ENCODE results near the gene BMP4.

DNA sequence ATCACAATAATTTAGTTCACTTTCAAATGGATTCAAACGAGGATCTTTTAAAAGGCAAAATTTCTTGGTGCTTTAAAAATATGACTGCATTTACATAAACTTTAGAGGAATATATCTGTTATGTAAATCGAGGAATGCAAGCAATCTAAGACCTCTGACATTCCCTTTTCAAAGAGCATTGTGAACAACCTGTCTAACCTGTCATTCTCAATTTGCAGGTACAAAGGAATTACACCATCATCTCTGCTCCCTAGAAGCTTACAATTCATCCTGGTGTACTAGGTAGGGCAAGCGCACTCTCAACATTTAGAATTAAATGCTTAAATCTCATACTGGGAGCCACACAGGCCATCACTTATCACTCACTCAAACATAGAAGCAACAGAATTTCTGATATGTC lies 35.6 kb downstream of the BMP4 start:
- TF ChIP-seq MYC (IDR thresholded peaks at IDR 0.05; ENCODE audit: low read depth, low read length) (no peak), POLR2A (IDR thresholded peaks at IDR 0.05; ENCODE audit: low read depth, low read length) (no peak), POLR2AphosphoS5 (IDR thresholded peaks at IDR 0.05; ENCODE audit: insufficient read depth, low read depth, low read length) (no peak), EZH2 (IDR thresholded peaks at IDR 0.05; ENCODE audit: borderline replicate concordance, low read depth, low read length, severe bottlenecking) (no peak)
- TF ChIP-seq, protein P1, sequence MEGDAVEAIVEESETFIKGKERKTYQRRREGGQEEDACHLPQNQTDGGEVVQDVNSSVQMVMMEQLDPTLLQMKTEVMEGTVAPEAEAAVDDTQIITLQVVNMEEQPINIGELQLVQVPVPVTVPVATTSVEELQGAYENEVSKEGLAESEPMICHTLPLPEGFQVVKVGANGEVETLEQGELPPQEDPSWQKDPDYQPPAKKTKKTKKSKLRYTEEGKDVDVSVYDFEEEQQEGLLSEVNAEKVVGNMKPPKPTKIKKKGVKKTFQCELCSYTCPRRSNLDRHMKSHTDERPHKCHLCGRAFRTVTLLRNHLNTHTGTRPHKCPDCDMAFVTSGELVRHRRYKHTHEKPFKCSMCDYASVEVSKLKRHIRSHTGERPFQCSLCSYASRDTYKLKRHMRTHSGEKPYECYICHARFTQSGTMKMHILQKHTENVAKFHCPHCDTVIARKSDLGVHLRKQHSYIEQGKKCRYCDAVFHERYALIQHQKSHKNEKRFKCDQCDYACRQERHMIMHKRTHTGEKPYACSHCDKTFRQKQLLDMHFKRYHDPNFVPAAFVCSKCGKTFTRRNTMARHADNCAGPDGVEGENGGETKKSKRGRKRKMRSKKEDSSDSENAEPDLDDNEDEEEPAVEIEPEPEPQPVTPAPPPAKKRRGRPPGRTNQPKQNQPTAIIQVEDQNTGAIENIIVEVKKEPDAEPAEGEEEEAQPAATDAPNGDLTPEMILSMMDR (IDR thresholded peaks at IDR 0.05; ENCODE audit: extremely low read depth in 1 of 2, insufficient read depth in 1 of 2, low read depth in 1 of 2, low read length in 2 of 2), result no peak
